Small intestine (tissue), 7 donors: ENCODE results near the gene SNX25. TPM values are rescaled to one million over a fixed set of nuclear protein-coding genes. Genes with fewer than 3 reads are reported as not detected.
"Not testable (repeated sequence)": the region's sequence is repeated elsewhere in the genome, so short reads cannot be mapped to it uniquely, and the experiment has no call there.

Experiments
- DNase-seq, 2 donors: peaks; one replicate each; pipeline versions ENCODE4 v3.0.0 to v3.0.0-alpha.2; 2013
- FAIRE-seq: peaks from 2 replicates; lab custom pipeline; 2012; peaks lifted over from hg19 to GRCh38; lab: Jason Lieb, UNC
- H3K27ac ChIP-seq, 3 donors: one replicate each; pipeline ENCODE4 v1.5.1; 2013; ENCODE audit warnings: low read length in 2 of 3, mild to moderate bottlenecking in 2 of 3, control low read depth in 1 of 3, inconsistent platforms in 1 of 3, low read depth in 1 of 3, moderate library complexity in 1 of 3
- H3K27me3 ChIP-seq, 3 donors: one replicate each; pipeline ENCODE4 v1.6.1; 2013; ENCODE audit warnings: low read length in 3 of 3, inconsistent platforms in 1 of 3; ENCODE audit not compliant: control insufficient read depth in 3 of 3, insufficient read depth in 3 of 3
- H3K36me3 ChIP-seq, 3 donors: one replicate each; pipeline ENCODE4 v1.6.1; 2013; ENCODE audit warnings: low read length in 3 of 3, inconsistent platforms in 1 of 3, low read depth in 1 of 3, mild to moderate bottlenecking in 1 of 3, moderate library complexity in 1 of 3; ENCODE audit not compliant: control insufficient read depth in 3 of 3, insufficient read depth in 2 of 3
- H3K4me1 ChIP-seq, 3 donors: one replicate each; pipeline ENCODE4 v1.6.1; 2013; ENCODE audit warnings: low read length in 2 of 3, inconsistent platforms in 1 of 3, low read depth in 1 of 3, mild to moderate bottlenecking in 1 of 3, moderate library complexity in 1 of 3; ENCODE audit not compliant: control insufficient read depth in 3 of 3, insufficient read depth in 2 of 3
- H3K4me3 ChIP-seq, 3 donors: one replicate each; pipeline ENCODE4 v1.5.1; 2013; ENCODE audit warnings: low read length in 3 of 3, control low read depth in 1 of 3, inconsistent platforms in 1 of 3, low read depth in 1 of 3, mild to moderate bottlenecking in 1 of 3, moderate library complexity in 1 of 3
- H3K9me3 ChIP-seq, 2 donors: one replicate each; pipeline ENCODE4 v1.6.1; 2013; ENCODE audit warnings: low read depth in 1 of 2, low read length in 1 of 2; ENCODE audit not compliant: control insufficient read depth in 2 of 2, insufficient read depth in 1 of 2
- WGBS, 3 donors: extraction: QIAGEN DNeasy Blood & Tissue Kit; methylation state at CpG; one replicate each; pipeline ENCODE4 v1.1.7; 2013; 5-methylcytosine and 5-hydroxymethylcytosine counted together
- polyA plus RNA-seq, 4 donors: library from polyadenylated mRNA; stranded (reverse) in 3 of 4; unstranded in 1 of 4; fragments of 200-250 nt in 3 of 4; fragments of 120-200 nt in 1 of 4; gene quantifications; one replicate each; pipeline versions ENCODE4 v1.2.1 to v1.2.3, GENCODE V29; 2013
- donor health status: healthy with polysubstance abuse.
- donor health status: control.
- donor health status: control.
- donor health status: Bipolar disorder and iron deficiency.
- donor health status: healthy.

Gene SNX25
- polyA plus RNA-seq, 4 donors = 1.9 to 12.6 (median 3.7) TPM

DNA sequence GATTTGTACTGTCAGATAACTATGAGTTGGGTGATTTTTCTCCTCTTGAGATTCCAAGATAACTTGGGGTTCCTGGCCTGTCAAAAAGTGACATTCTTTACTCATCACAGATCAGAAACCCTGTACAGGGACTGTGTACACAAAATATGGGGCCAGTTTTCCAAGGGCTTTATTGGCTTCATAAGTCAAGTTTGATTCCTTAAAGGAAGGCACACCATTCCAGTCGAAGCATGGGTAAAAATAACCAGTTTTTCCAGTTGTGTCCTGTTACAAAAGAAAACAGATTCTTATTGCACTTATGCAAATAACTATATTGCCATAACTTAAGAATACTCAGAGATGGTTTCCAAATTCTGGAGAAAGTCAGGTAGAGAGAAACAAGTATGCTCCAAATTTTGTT is 116.3 kb downstream of the SNX25 start:
- not testable (repeated sequence) for FAIRE-seq, H3K27ac ChIP-seq, H3K27me3 ChIP-seq, DNase-seq, H3K4me1 ChIP-seq, H3K4me3 ChIP-seq
- Histone ChIP-seq H3K9me3 (peaks cover 0 to 18% of the 10 kb centered on the region in 2 donors), H3K36me3 (peaks cover 0 to 16% (median 0%) of the 10 kb centered on the region in 3 donors)
- 15 to 47% (median 39%) methylated on average over 1 of the region's 1 CpG for WGBS, 3 donors

DNA sequence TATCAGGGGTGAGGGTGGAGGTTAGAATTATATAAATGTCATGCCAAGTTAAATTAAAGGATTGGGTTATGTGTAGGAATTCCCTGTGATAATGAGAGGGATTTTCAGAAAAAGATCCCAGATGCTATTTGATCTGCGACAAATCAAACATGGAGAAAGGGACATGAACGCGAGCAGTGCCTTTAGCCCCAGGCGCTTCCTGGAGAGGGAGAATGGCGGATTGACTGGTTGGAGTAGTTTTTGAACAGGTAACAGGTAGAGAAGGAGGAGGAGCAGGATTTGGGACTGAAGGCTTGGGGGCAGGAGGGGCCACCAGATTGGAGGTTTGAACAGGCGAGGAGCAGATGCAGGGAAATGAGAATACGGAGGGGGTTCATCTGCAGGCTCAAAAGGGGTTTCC is 119.2 kb downstream of the SNX25 start:
- DNase-seq = no peak
- Histone ChIP-seq H3K36me3 (peaks cover 0 to 10% (median 0%) of the 10 kb centered on the region in 3 donors), H3K9me3 (peaks cover 0 to 16% of the 10 kb centered on the region in 2 donors), H3K27me3 (no peaks in the 10 kb centered on the region), H3K4me3 (no peak overlapping the region), H3K27ac (no peak overlapping the region), H3K4me1 (no peaks in the 10 kb centered on the region)
- WGBS, 3 donors = 84 to 97% (median 94%) methylated on average over 7 of the region's 7 CpGs
- FAIRE-seq = no peak

DNA sequence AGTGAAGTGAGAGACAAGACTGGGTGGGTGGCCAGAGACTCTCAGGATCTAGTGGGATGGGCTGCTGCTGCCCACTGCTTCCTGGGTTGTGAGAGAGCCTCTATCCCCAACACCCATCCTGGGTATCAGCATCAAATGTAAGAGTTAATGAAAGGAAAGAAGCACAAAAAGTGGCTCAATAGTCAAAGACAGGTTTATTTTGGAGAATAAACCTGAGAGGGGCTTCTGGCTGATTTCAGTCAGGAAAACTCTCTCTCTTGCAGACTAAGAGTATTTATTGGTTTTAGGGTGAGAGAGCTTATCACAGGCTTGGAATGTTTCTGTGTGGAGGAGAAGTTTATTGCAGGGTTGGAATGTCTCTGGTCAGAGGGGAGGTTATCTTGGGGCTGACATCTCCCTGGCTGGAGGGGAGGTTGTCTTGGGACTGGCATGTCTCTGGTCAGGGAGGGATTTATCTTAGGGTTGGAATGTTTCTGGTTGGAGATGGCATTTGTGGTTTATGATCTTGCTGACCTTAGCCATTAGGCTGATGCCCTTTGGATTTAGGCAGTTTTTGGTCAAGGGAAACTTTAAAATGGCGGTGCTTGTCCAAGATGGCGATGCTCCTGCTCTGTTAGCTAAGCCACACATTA is 120.6 kb downstream of the SNX25 start:
- not testable (repeated sequence) for DNase-seq, H3K27me3 ChIP-seq, H3K27ac ChIP-seq, H3K4me3 ChIP-seq, FAIRE-seq, H3K4me1 ChIP-seq
- Histone ChIP-seq H3K36me3 (peaks cover 0 to 12% (median 0%) of the 10 kb centered on the region in 3 donors), H3K9me3 (peaks cover 0 to 12% of the 10 kb centered on the region in 2 donors)
- WGBS, 3 donors = 97 to 98% (median 98%) methylated on average over 2 of the region's 2 CpGs

DNA sequence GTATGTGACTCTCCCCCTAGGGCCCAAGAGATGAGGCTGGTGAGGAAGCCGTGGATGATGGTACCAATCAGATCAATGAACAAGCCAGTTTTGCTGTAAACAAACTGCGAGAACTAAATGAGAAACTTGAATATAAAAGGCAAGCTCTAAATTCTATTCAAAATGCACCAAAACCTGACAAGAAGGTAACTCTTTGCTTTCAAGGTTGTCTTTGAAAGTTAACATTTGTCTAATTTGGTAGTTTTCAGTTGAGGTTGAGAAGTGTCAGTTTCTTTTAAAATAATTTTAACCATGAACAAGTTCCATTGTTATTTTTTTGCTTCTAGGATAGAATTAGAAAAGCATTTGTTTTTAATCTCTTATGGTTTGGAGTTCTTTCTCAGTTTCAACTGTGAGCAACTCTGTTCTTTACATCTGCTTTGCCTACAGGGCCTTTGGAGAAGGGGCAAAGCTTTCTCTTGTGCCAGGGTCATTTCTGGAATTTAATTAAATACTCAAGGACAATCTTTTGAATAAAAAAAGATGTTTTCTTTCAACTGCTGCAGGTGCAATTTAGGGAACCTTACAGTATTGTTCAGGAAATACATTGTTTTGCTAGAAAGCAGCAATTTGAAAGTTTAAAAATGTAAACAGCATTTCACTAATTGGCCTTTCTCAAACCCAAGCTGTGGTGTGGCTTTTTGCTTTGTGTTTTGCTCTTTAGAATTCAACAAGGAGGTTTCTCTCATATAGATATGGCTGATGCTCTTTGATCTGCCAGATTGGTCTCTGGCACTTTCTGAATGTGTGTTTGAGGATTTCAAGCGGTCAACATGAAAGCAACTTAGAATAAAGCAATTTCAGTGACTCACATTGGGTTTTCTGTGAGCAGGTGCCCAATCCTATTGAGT is 123.4 kb downstream of the SNX25 start:
- H3K4me1 ChIP-seq = no peaks in the 10 kb centered on the region
- 87 to 88% (median 87%) methylated on average over 3 of the region's 3 CpGs for WGBS, 3 donors
- H3K9me3 ChIP-seq = peaks cover 0 to 12% of the 10 kb centered on the region in 2 donors
- no peaks in the 10 kb centered on the region for H3K27me3 ChIP-seq
- peaks cover 0 to 12% (median 0%) of the 10 kb centered on the region in 3 donors for H3K36me3 ChIP-seq
- no peak for FAIRE-seq
- H3K4me3 ChIP-seq = no peak overlapping the region
- DNase-seq = no peak
- H3K27ac ChIP-seq = no peak overlapping the region

DNA sequence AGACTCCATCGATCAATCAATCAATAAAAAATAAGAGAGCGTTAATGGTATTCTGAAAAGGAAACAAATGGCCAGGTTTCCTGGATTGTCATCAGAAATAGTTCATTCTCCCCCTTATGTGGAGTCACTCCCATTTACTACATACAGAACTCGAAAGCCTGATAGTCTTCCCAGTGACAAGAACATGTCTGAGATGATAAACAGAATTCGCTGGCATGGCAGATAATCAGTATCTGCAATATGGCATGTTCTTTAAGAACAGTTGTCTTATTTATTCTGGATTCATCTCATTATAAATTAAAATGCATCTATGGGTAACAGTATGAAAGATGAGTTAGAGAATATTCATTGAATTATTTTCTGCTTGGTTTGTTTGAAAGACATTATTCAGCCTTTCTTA is 124.9 kb downstream of the SNX25 start:
- WGBS, 3 donors = 92 to 93% (median 93%) methylated on average over 4 of the region's 4 CpGs
- FAIRE-seq = no peak
- H3K9me3 ChIP-seq = peaks cover 0 to 5% of the 10 kb centered on the region in 2 donors

DNA sequence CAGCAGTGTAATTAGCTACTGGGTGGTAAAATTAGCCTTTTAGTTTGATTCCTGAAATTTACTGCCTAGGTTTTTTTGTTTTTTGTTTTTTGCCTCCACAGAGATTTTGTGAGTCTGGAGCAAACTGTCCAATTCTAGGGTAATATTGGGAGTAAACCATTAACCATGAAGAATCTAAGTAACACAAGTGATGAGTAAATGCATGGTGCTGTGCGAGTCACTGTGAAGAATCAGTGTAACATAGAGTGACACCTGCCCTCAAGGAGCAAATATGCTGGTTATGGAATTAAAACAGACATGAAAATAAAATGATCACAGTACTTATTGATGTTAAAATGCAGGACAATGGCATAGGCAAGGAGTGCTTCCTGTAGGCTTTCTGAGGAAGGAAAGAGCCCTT is 126.2 kb downstream of the SNX25 start:
- H3K9me3 ChIP-seq = no peaks in the 10 kb centered on the region
- no peak overlapping the region for H3K4me3 ChIP-seq
- DNase-seq = no peak
- no peak for FAIRE-seq
- WGBS, 3 donors = 89 to 97% (median 94%) methylated on average over 1 of the region's 1 CpG
- no peak overlapping the region for H3K27ac ChIP-seq
- H3K36me3 ChIP-seq = peaks cover 0 to 9% (median 0%) of the 10 kb centered on the region in 3 donors
- no peaks in the 10 kb centered on the region for H3K4me1 ChIP-seq
- no peaks in the 10 kb centered on the region for H3K27me3 ChIP-seq

More for the DNA sequence above, 124.9 kb downstream of the SNX25 start:
- Histone ChIP-seq H3K27ac (no peak overlapping the region), H3K4me1 (no peaks in the 10 kb centered on the region), H3K4me3 (no peak overlapping the region), H3K27me3 (no peaks in the 10 kb centered on the region), H3K36me3 (peaks cover 0 to 13% (median 0%) of the 10 kb centered on the region in 3 donors)
- DNase-seq = no peak

DNA sequence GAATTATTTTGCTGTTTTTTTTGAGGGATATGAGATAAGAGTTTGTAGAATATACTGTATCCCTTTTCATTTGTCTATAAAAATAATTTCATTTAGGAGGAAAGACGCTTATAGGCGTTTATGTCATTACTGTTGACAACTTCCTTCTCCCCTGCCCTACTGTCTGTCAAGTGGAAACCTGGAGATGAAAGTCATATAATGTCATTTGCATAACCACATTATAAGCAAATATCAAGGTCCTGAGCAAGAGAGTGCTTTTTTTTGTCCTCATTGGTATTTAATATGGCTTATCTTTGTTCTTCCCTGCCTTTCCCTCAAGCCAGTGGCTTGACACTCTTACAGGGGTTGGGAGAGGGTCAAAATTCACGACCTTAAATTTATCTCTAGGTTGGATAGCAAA is 130.5 kb downstream of the SNX25 start:
- Histone ChIP-seq H3K9me3 (no peaks in the 10 kb centered on the region), H3K4me3 (no peak overlapping the region), H3K4me1 (no peaks in the 10 kb centered on the region), H3K36me3 (peaks cover 0 to 17% (median 0%) of the 10 kb centered on the region in 3 donors), H3K27me3 (no peaks in the 10 kb centered on the region), H3K27ac (no peak overlapping the region)
- no peak for FAIRE-seq
- no peak for DNase-seq
- 76 to 84% (median 80%) methylated on average over 3 of the region's 3 CpGs for WGBS, 3 donors

DNA sequence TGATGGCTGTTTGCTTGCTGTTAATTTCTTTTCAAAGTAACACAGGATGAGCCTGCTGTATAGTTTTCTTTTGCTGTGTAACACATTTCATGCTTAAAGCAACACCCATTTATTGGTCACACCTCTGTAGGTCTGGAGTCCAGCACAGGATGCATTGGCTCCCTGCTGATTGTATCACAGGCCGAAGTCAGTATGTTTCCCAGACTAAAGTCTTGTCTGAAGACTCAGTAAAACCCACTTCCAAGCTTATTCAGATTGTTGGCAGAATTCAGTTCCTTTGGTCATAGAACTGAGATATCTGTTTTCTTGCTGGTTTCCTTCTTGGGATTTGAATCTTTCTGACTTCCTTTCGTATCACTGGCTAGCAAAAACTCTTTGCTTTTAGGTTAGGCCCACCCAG is 132.0 kb downstream of the SNX25 start:
- Histone ChIP-seq H3K9me3 (no peaks in the 10 kb centered on the region), H3K36me3 (peaks cover 0 to 21% (median 0%) of the 10 kb centered on the region in 3 donors), H3K27ac (no peak overlapping the region), H3K4me1 (no peaks in the 10 kb centered on the region), H3K27me3 (no peaks in the 10 kb centered on the region), H3K4me3 (no peak overlapping the region)
- DNase-seq (no peak), FAIRE-seq (no peak)
- WGBS, 3 donors = 87 to 93% (median 87%) methylated on average over 2 of the region's 2 CpGs
